ENCODE measurements around the gene THRAP3. TPM values are rescaled to one million over a fixed set of nuclear protein-coding genes. Genes with fewer than 3 reads are reported as not detected.

Gene THRAP3
- total RNA-seq, 2 experiments from 2014 or later: 125 to 130 TPM

DNA sequence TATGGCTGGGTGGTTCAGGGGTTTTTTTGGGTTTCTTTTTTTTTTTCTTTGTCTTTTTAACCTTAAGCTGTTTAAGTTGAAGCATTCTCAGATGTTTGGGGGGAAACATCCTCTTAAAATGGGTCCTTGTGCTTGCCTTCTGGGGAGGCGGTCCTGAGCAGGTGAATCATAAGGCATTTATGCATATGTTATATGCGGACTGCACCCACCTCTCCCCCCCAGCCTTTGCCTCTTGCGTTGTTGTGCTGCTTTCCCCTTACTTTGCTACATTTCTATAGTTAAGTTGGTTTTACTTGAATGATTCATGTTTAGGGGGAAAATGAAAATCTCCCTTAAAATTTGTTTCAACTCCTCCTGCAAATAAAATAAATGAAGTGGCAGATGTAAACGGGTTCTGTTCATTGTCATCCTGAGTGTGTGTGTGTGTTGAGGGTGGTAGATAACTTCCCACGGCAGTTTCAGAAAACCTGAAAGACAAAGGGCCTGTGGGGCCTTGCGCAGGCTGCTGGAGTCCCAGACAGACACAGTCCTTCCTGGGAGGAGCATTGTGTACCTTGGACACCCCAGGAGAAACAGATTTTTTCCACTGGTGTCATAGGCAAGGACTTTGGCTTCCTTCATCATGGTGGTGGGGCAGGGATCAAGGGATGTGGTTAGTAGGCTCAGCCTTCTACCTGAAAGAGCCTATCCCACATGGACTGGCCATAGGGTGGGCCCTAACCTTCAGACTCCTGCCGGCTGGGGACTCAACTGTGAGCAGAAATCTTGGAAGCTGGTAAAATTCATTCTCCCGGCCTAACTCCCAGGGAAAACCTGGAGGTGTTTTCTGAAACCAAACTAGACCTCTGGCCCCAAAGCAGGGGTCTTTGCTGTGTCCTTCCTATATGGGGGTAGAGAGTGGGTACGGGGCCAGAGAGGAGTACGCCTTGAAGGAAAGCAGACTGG, 81.0 kb downstream of the THRAP3 start:
- Mint-ChIP-seq H3K4me1 (peaks cover 22% of the 10 kb centered on the region), H3K36me3 (peaks cover 25% of the 10 kb centered on the region), H3K4me3 (peak overlapping the region; percentile 99), H3K27me3 (no peaks in the 10 kb centered on the region), H3K27ac (peak overlapping the region; percentile 66), H3K9me3 (no peaks in the 10 kb centered on the region)
- DNase-seq (no peak), ATAC-seq (ENCODE audit: low read depth) (no peak)
- POLR2A ChIA-PET: interaction anchor here (0.8 to 2.5 kb wide), 5 partner anchors 17 to 144 kb away, joined by 3 to 24 read pairs (median 8); partner anchors contain the start of genes EVA1B and STK40

DNA sequence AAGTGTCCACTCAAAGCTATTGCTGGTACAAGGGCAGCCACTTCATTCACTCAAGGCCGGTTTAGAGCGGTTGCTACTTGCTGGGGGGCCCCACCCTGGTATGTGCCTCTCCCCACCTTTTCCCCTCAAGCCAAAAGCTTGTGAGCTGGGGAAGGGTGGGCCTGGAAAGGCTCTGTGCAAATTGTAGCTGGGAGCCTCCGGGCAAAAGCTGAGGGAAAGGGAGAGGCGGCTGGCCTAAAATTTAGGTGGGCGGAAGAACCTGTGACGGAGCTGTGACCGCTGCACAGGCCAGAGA, 81.6 kb downstream of the THRAP3 start:
- ATAC-seq (ENCODE audit: low read depth) (no peak), DNase-seq (no peak)
- Mint-ChIP-seq H3K36me3 (peaks cover 29% of the 10 kb centered on the region), H3K27me3 (no peaks in the 10 kb centered on the region), H3K4me3 (peak overlapping the region; percentile 99), H3K4me1 (peaks cover 25% of the 10 kb centered on the region), H3K9me3 (no peaks in the 10 kb centered on the region), H3K27ac (no peak overlapping the region)
- POLR2A ChIA-PET: interaction anchor here (0.5 to 2.5 kb wide), 8 partner anchors 17 to 536 kb away, joined by 3 to 24 read pairs (median 4); partner anchors contain the start of genes CLSPN, EVA1B and STK40

DNA sequence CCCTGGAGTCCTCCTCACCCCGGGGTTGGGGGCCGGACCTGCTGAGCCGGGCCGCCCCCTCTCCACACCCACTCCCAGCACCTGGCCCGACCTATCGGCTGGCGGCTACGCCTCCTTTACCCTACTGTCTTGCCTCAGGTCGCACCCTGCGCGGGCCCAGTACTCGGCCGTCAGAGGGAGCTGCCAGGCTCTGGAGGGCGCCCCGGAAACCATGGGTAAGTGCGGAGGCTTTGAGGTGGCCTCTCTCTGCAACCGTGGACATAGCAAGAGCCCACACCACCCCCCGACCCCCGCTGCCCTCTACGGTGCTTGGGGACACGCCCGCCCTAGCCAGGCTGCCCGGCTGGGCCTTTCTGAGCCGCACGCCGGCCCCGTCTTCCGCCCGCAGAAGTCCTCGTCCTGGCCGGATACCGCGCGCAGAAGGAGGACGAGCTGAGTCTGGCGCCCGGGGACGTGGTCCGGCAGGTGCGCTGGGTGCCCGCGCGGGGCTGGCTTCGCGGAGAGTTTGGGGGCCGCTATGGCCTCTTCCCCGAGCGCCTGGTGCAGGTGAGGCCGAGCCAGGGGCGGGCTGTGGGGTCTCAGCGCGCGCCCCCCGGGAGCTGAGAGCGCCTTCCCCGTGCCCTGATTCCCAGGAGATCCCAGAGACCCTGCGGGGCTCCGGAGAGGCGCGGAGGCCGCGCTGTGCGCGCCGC, 82.1 kb downstream of the THRAP3 start, which contains the start of gene SH3D21:
Gene SH3D21 (plus strand): TSS at position 159 of the 692 bp plus-strand sequence. CDS start 53 bp downstream, at position 212.
- no peaks in the 10 kb centered on the region for H3K9me3 Mint-ChIP-seq
- peak within 1 kb of the TSS; percentile 91 for H3K27ac Mint-ChIP-seq
- ATAC-seq (ENCODE audit: low read depth) (peak; percentile 37), DNase-seq (peak; percentile 69)
- POLR2A ChIA-PET: interaction anchor here (0.5 to 2.5 kb wide), 12 partner anchors 16 to 537 kb away, joined by 3 to 24 read pairs (median 4); partner anchors contain the start of genes CLSPN, EVA1B and STK40
- peak within 1 kb of the TSS; percentile 99 for H3K4me3 Mint-ChIP-seq
- H3K27me3 Mint-ChIP-seq: no peaks in the 10 kb centered on the region
- peaks cover 25% of the 10 kb centered on the region for H3K4me1 Mint-ChIP-seq
- H3K36me3 Mint-ChIP-seq: peaks cover 30% of the 10 kb centered on the region

DNA sequence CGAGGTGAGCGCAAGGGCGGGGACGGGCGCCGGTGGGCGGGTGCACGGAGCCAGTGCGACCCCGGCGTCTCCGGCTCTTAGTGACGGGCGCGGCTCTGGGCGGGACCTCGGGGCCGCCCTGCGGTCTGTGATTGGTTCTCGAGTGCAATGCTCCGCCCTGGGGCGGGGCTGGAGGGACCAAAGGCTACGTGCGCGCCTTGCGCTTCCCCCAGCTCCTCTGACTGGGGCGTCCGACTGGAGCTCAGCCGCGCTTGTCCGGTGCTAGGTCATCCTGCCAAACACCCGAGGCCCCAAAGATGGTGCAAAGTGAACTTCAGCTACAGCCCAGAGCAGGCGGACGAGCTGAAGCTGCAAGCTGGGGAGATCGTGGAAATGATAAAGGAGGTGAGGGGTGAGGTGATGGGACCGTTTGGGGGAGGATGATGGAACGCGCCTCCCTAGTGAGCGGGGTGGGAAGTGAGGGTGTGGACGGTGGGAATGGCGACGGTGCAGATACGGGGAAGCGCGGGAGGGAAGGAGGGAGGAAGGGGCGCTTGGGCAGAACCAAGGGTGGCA, 82.7 kb downstream of the THRAP3 start:
- Mint-ChIP-seq H3K4me3 (peak overlapping the region; percentile 99), H3K9me3 (no peaks in the 10 kb centered on the region), H3K36me3 (peaks cover 30% of the 10 kb centered on the region), H3K27me3 (no peaks in the 10 kb centered on the region), H3K4me1 (peaks cover 25% of the 10 kb centered on the region), H3K27ac (peak overlapping the region; percentile 91)
- ATAC-seq (ENCODE audit: low read depth): peak; percentile 97
- POLR2A ChIA-PET: interaction anchor here (0.5 to 2.5 kb wide), 10 partner anchors 16 to 538 kb away, joined by 3 to 24 read pairs (median 4); partner anchors contain the start of genes CLSPN, EVA1B and STK40
- peak; percentile 98 for DNase-seq

DNA sequence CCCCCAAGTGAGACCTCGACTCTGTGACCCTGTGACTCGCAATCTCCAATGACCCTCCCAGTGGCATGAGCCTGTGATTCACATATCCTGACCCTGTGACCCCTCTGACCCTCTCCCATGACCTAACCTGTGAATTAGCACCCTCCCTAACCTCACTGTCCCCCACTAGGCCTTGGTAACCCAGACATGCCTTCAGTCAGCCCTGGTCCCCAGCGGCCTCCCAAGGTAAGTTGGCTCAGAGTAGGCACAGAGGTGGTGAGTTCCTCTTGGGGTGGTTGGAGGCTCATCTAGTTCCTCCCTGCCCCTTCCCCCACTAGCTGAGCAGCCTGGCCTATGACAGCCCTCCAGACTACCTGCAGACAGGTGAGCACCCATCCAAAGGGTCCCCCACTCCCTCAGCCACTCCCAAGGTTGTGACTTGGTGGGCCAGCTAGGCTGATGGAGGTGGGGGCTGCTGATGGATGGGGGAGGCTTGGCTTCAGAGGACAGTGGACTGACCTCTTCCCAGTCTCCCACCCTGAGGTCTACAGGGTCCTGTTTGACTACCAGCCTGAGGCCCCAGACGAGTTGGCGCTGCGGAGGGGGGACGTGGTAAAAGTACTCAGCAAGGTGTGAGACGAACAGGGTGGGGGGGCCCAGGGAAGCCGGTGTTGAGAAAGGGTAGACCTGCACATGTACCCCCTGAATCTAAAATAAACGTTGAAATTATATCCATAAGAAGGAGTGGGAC, 83.5 kb downstream of the THRAP3 start:
- Mint-ChIP-seq H3K27ac (peak overlapping the region; percentile 91), H3K4me3 (peak overlapping the region; percentile 99), H3K36me3 (peaks cover 27% of the 10 kb centered on the region), H3K4me1 (peaks cover 25% of the 10 kb centered on the region), H3K9me3 (no peaks in the 10 kb centered on the region), H3K27me3 (no peaks in the 10 kb centered on the region)
- ATAC-seq (ENCODE audit: low read depth) (no peak), DNase-seq (no peak)
- POLR2A ChIA-PET: interaction anchor here (1.0 to 2.5 kb wide), 4 partner anchors 15 to 538 kb away, joined by 3 to 24 read pairs (median 4); partner anchors contain the start of genes CLSPN and EVA1B

DNA sequence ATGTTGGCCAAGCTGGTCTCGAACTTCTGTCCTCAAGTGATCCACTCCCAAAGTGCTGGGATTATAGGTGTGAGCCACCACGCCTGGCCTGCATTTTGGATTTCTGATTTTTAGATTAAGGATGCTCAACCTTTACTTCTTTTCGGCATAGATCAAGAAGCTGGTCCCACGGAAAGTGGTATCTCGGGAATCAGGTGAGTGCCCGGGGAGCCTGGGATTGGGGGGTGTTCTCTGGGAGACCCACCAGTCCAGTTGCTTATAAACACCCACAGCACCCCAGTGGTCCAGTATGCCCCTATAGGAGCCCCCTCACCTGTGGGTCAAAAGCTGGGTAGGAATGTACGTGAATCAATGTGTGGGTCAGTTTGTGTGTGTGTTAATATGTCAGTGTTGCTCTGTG, 85.2 kb downstream of the THRAP3 start:
- Mint-ChIP-seq H3K36me3 (peaks cover 21% of the 10 kb centered on the region), H3K27me3 (no peaks in the 10 kb centered on the region), H3K9me3 (no peaks in the 10 kb centered on the region), H3K4me1 (peaks cover 22% of the 10 kb centered on the region), H3K27ac (peak overlapping the region; percentile 18), H3K4me3 (no peak overlapping the region)
- ATAC-seq (ENCODE audit: low read depth): no peak
- POLR2A ChIA-PET: interaction anchor here (1.0 to 1.8 kb wide), 2 partner anchors 12 to 14 kb away, joined by 3 to 5 read pairs; partner anchors contain the start of gene EVA1B
- no peak for DNase-seq

DNA sequence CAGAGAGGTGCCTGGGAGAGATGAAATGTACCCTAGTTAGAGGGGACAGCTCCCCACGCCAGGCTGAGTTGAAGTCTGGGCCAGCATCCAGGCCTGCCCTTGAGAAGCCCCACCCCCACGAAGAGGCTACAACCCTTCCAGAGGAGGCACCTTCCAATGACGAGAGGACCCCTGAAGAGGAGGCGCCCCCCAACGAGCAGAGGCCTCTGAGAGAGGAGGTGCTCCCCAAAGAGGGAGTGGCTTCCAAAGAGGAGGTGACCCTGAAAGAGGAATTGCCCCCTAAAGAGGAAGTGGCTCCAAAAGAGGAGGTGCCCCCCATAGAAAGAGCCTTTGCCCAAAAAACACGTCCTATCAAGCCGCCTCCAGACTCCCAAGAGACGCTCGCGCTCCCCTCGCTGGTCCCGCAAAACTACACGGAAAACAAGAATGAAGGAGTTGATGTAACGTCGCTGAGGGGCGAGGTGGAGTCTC, 96.1 kb downstream of the THRAP3 start:
- DNase-seq: no peak
- Mint-ChIP-seq H3K9me3 (no peaks in the 10 kb centered on the region), H3K27me3 (no peaks in the 10 kb centered on the region), H3K4me1 (peaks cover 23% of the 10 kb centered on the region), H3K36me3 (peaks cover 17% of the 10 kb centered on the region), H3K27ac (no peak overlapping the region), H3K4me3 (peak overlapping the region; percentile 63)
- POLR2A ChIA-PET: interaction anchor here (4.5 kb wide), 1 partner anchor 14 kb away, joined by 24 read pairs; the partner anchor contains the start of gene SH3D21
- no peak for ATAC-seq (ENCODE audit: low read depth)

DNA sequence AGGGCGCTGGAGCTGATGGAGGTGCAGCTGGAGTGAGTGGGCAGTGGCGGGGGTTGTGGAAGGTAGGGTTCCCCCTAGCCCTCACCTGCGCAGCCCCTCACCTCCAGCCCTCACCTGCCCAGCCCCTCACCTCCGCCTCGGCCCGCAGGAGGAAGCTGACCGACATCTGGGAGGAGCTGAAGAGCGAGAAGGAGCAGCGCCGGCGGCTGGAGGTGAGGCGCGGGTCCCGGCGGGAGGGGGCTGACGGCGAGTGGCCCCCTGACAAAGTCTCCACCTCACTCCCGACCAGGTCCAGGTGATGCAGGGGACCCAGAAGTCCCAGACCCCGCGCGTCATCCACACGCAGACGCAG, 96.5 kb downstream of the THRAP3 start:
- peak overlapping the region; percentile 63 for H3K4me3 Mint-ChIP-seq
- no peak for ATAC-seq (ENCODE audit: low read depth)
- POLR2A ChIA-PET: interaction anchor here (4.5 kb wide), 1 partner anchor 14 kb away, joined by 24 read pairs; the partner anchor contains the start of gene SH3D21

DNA sequence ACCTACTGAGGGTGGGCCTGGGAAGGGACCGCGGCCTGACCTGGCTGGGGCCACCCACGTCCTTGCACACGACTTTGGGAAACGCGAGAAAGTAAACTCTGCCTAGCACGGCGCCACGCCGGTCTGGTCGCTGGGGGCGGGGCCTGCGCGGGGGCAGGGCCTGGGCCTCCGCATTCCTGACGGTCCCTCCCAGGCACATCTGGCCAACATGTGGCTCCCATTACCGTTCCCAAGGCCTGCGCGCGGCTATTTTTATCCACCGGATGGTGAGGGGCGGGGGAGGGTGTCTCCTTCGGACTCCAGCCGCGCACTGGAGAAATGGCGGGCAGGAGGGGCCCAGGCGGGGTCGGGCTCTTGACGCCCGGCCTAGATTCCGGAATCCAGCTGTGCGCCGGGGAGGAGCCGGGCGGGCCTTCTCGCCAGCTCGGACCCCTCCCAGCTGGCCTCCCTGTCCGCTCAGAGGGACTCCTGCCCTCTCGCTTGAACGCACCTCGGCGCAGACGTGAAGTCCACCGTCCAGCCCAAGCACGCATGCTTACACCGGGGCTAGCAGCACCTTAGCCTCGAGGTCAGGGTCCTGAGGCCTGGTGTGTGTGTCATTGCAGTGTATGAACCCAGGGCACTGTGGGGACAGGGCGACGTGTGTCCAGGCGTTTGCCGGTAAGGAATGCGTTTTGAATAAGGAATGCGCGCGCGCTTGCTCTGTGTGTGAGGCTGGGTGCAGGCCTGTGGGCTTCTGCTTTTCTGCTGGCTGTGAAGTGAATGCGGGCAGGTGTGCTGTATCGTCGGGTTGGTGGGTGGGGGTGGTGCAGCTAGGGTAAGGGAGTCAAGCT, 97.1 kb downstream of the THRAP3 start:
- no peak overlapping the region for H3K27ac Mint-ChIP-seq
- H3K27me3 Mint-ChIP-seq: peaks cover 2% of the 10 kb centered on the region
- H3K9me3 Mint-ChIP-seq: no peaks in the 10 kb centered on the region
- DNase-seq: peak; percentile 55
- peaks cover 13% of the 10 kb centered on the region for H3K36me3 Mint-ChIP-seq
- ATAC-seq (ENCODE audit: low read depth): no peak
- peaks cover 26% of the 10 kb centered on the region for H3K4me1 Mint-ChIP-seq
- peak overlapping the region; percentile 58 for H3K4me3 Mint-ChIP-seq
- POLR2A ChIA-PET: interaction anchor here (1.3 to 4.5 kb wide), 5 partner anchors 12 to 172 kb away, joined by 3 to 24 read pairs (median 5); partner anchors contain the start of genes SH3D21, THRAP3 and TRAPPC3

More for the DNA sequence above, 96.5 kb downstream of the THRAP3 start:
- Mint-ChIP-seq H3K27me3 (peaks cover 2% of the 10 kb centered on the region), H3K27ac (no peak overlapping the region), H3K36me3 (peaks cover 16% of the 10 kb centered on the region), H3K9me3 (no peaks in the 10 kb centered on the region), H3K4me1 (peaks cover 23% of the 10 kb centered on the region)
- no peak for DNase-seq

DNA sequence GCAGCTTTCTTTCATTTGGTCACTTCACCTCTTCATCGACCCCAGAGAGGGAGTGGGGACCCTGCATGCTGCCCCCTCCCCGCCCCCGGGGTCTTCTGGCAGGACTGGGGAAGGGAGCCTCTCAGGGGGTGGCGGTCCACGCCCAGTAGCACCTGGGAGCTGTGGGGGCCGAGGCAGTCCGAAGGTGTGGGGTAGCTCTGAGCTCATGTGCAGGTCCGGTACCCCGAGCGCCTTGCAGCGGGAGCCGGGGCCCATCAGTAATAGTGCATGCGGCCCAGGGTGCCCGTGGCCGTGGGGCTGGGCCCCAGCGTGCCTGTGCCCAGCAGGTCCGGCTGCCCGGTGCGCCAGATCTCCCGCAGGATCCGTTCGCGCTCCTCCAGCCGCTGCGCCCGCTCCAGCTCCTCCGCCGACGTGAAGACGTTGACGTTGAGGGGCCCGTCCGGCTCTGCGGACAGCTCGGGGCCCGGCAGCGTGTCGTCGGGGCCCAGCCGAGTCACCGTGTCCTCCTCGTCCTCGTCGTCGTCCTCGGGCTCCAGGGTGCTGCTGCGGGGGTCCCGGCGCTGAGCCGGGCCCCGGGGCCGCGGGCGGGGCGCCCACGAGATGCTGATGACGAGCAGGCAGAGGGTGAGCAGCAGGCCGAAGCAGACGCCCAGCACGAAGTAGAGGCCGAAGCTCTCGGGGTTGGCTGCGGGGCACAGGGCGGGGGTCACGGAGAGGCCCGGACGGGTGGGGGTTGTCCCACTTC, 98.0 kb downstream of the THRAP3 start:
- Mint-ChIP-seq H3K27ac (no peak overlapping the region), H3K4me3 (peak overlapping the region; percentile 83), H3K4me1 (peaks cover 34% of the 10 kb centered on the region), H3K9me3 (no peaks in the 10 kb centered on the region), H3K27me3 (peaks cover 2% of the 10 kb centered on the region), H3K36me3 (peaks cover 13% of the 10 kb centered on the region)
- POLR2A ChIA-PET: interaction anchor here (1.3 to 4.5 kb wide), 6 partner anchors 13 to 173 kb away, joined by 3 to 24 read pairs (median 7); partner anchors contain the start of genes SH3D21, STK40, THRAP3 and TRAPPC3
- no peak for ATAC-seq (ENCODE audit: low read depth)
- DNase-seq: peak; percentile 44

All from activated naive CD8-positive, alpha-beta T cell treated with anti-CD3 and anti-CD28 coated beads, Interleukin-2, amount 10 ng/mL, durations not matched to agents 7 days and 5 days (primary cell).